HG03175 (cell line): Measurements from ENCODE around the gene ALDH3A2.

Experiments
- ATAC-seq: cut with Tn5 transposase; IDR thresholded peaks from one replicate; pipeline ENCODE4 v1.9.1; 2021; ENCODE audit warnings: mild to moderate bottlenecking, moderate library complexity; ENCODE audit not compliant: unreplicated experiment

The ALDH3A2 gene

GRCh38 chr17:19713901-19714361 is 65.4 kb downstream of the ALDH3A2 start:
- ATAC-seq: no peak

- no peak for ATAC-seq
Observed at GRCh38 chr17:19714542-19715411, 66.2 kb downstream of the ALDH3A2 start.

- ATAC-seq: no peak
Observed at GRCh38 chr17:19716108-19717030, 67.8 kb downstream of the ALDH3A2 start, which contains the start of gene SLC47A2. TSS of gene SLC47A2 (minus strand) at chr17:19716584. CDS start at chr17:19716555, 29 bp downstream.

GRCh38 chr17:19717031-19717360 is 68.4 kb downstream of the ALDH3A2 start:
- ATAC-seq: no peak

GRCh38 chr17:19717411-19717908 is 68.9 kb downstream of the ALDH3A2 start:
- ATAC-seq: no peak

GRCh38 chr17:19718041-19718612 is 69.6 kb downstream of the ALDH3A2 start:
- no peak for ATAC-seq

- ATAC-seq: no peak
Observed at GRCh38 chr17:19718613-19719354, 70.2 kb downstream of the ALDH3A2 start.

- ATAC-seq: no peak
Observed at GRCh38 chr17:19719355-19720209, 71.0 kb downstream of the ALDH3A2 start.

- no peak for ATAC-seq
Observed at GRCh38 chr17:19720210-19720475, 71.6 kb downstream of the ALDH3A2 start.

- no peak for ATAC-seq
Observed at GRCh38 chr17:19720631-19721426, 72.3 kb downstream of the ALDH3A2 start.

GRCh38 chr17:19723964-19724363 is 75.4 kb downstream of the ALDH3A2 start:
- ATAC-seq: no peak

- no peak for ATAC-seq
Observed at GRCh38 chr17:19724501-19725420, 76.2 kb downstream of the ALDH3A2 start.

- ATAC-seq: no peak
Observed at GRCh38 chr17:19725486-19725885, 76.9 kb downstream of the ALDH3A2 start.

GRCh38 chr17:19726631-19727376 is 78.3 kb downstream of the ALDH3A2 start:
- no peak for ATAC-seq
